Brain microvascular endothelial cell (primary cell): ENCODE results near the gene BMP8B.

Source experiments
- DNase-seq: peaks from one replicate; pipeline ENCODE4 v3.0.0-alpha.2; 2020
- H3K27ac ChIP-seq: fragments of 250-450 bp; sonication (Bioruptor Pico); 2 replicates; pipeline ENCODE4 v1.5.1; 2020; ENCODE audit warnings: mild to moderate bottlenecking, moderate library complexity
- H3K27me3 ChIP-seq: fragments of 250-450 bp; sonication (Bioruptor Pico); replicated peaks from 2 replicates; pipeline ENCODE4 v1.5.1; 2020; ENCODE audit warnings: mild to moderate bottlenecking
- H3K36me3 ChIP-seq: fragments of 250-450 bp; sonication (Bioruptor Pico); replicated peaks from 2 replicates; pipeline ENCODE4 v1.5.1; 2020; ENCODE audit warnings: mild to moderate bottlenecking
- H3K4me3 ChIP-seq: 2 replicates; pipeline ENCODE4 v1.5.1; 2011; ENCODE audit warnings: low read depth, mild to moderate bottlenecking, control low read depth, low read length, moderate library complexity
- CTCF ChIP-seq: IDR thresholded peaks from 2 replicates; pipeline ENCODE4 v1.5.1; 2011; ENCODE audit warnings: low read depth, mild to moderate bottlenecking, moderate library complexity, low read length, control low read depth, inconsistent platforms; ENCODE audit errors: missing control alignments
- in situ Hi-C: cut with HindIII; loops from 2 replicates; pipeline ENCODE4 v1.10.0; 2017; ENCODE audit warnings: low sequenced_read_pairs, low pct_ligation_motif_present

Gene BMP8B

DNA sequence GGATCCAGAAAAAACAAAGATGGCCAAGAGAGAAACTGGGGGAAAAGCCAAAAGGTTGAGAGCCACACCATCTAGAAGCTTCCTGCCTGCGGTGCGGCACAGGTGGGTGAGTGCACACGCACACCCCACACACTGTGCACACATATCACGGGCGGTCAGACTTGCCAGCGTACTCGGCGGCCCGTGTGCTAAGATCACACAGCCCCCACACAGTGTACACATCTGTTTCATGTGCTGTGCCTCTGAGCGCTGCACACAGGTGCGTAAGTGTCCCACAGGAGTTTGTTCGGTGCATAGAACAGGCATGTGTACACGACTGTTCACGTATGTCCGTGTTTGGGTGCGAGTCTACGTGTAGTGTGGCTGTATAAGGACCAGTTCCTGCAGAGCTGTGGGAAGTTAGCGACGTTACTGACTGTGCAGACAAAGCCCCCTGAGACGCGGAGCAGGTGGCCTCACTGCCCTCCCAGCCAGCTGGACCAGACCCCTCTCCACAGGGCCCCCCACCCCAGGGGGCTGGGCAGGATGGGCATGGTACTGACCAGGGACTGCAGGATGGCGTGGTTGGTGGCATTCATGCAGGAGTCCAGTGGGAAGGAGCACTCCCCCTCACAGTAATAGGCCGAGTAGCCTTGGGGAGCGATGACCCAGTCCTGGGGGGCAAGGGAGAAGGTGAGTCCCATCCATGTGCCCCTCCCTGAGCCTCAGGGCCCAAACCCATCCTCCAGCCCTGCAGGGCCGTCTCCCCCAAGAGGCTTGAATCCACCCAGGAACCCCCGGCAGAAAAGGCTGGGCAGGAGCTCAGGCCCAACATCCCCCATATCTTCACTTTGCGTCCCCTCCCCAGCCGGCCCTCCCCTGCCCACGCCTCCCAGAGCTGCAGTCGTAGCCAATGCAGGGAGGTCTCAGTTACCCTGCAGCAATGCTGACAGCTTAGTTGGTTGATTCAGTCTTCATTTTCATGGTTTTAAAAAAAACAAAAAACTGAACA is 25.8 kb downstream of the BMP8B start:
- Histone ChIP-seq H3K27ac (no peak overlapping the region), H3K4me3 (no peak overlapping the region), H3K27me3 (no peaks in the 10 kb centered on the region), H3K36me3 (peaks cover 6% of the 10 kb centered on the region)
- DNase-seq: no peak
- TF ChIP-seq CTCF: no peak
- in situ Hi-C loops: no loop called here

GRCh38 chr1:39761557-39762260 is 27.0 kb downstream of the BMP8B start:
- H3K36me3 ChIP-seq: peaks cover 8% of the 10 kb centered on the region
- no peak for TF ChIP-seq CTCF
- in situ Hi-C loops: no loop called here
- H3K4me3 ChIP-seq: no peak overlapping the region
- no peak overlapping the region for H3K27ac ChIP-seq
- H3K27me3 ChIP-seq: no peaks in the 10 kb centered on the region
- DNase-seq: no peak

DNA sequence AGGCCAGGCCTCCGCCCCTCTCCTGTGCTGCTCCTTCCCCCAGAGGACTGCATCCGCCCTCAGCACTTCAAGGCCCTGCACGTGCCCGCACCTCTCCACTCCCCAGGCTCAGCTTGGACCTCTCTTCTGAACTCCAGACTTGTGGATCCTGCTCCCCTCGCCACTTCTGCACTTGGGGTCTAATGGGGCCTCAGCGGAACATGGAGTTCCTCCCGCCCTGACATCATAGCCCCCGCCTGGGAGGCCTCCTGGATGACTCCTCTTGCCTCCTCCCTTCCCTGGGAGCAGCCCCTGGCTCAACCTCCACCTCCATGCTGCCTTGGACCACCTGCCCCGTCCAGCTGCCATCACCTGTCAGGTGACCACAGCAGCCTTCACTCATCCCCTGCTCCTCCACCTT is 27.6 kb downstream of the BMP8B start:
- in situ Hi-C loops: no loop called here
- peaks cover 8% of the 10 kb centered on the region for H3K36me3 ChIP-seq
- no peaks in the 10 kb centered on the region for H3K27me3 ChIP-seq

DNA sequence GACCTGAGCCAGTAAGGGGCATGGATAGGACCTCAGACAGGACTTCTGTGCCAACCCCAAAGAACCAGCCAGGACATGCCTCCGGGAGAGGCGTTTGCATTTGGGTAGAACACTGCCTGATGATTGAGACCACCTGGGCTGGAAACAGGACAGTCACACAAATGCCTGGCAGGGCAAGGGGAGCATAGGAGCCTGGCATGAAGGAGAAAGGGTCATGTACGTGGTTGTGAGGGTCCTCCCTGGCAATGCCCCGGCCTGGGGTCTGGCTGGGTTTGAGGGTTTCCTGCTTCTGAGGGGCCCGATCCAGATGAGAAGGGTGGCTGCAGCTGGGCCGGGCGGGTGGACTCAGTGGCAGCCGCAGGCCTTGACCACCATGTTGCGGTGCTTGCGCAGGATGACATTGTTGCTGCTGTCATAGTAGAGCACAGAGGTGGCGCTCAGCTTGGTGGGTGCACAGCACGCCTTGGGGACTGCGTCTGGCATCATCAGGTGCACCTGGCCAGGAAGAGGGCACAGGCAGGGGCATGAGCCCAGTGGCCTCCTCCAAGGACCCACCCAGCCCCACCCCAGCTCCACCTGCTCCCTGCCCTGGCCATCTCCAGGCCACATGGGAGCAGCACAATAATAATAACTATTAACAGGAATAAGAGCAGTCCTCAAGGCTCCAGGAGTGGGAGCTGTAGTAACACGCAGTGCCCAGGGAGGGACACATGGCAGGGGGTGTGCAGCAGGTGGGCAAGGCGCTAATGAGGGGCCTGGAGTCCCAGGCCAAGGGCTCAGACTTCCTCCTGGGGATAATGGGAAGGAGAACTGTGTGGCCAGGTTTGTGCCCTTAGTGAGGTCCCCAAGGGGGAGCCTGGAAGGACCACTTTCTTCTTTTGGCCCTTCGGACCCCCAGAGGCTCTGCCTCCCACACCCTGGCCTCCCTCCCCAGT is 28.3 kb downstream of the BMP8B start:
- H3K27me3 ChIP-seq: no peaks in the 10 kb centered on the region
- H3K36me3 ChIP-seq: peaks cover 15% of the 10 kb centered on the region
- no peak for DNase-seq
- in situ Hi-C loops: no loop called here
- no peak for TF ChIP-seq CTCF
- no peak overlapping the region for H3K4me3 ChIP-seq
- no peak overlapping the region for H3K27ac ChIP-seq

More for the DNA sequence above, 27.6 kb downstream of the BMP8B start:
- no peak for DNase-seq
- TF ChIP-seq CTCF: no peak
- Histone ChIP-seq H3K27ac (no peak overlapping the region), H3K4me3 (no peak overlapping the region)

DNA sequence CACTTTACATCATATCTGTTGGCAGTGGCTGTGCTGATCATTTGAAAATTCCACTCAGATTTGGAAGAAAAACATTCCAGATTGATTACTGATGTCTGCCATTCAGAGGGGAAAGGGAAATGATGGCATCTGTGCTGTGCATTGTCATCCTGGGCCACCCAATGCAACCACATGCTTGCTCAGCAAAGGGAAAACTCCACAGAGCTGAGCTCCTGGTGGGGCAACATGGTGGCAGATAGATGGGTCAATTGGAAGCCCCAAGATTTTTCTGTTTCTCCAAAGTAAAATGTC is 29.3 kb downstream of the BMP8B start:
- H3K36me3 ChIP-seq: peaks cover 25% of the 10 kb centered on the region
- no peak for TF ChIP-seq CTCF
- DNase-seq: no peak
- H3K27me3 ChIP-seq: no peaks in the 10 kb centered on the region
- in situ Hi-C loops: no loop called here
- no peak overlapping the region for H3K4me3 ChIP-seq
- H3K27ac ChIP-seq: no peak overlapping the region
